ENCODE results near the gene DMD.

DNA sequence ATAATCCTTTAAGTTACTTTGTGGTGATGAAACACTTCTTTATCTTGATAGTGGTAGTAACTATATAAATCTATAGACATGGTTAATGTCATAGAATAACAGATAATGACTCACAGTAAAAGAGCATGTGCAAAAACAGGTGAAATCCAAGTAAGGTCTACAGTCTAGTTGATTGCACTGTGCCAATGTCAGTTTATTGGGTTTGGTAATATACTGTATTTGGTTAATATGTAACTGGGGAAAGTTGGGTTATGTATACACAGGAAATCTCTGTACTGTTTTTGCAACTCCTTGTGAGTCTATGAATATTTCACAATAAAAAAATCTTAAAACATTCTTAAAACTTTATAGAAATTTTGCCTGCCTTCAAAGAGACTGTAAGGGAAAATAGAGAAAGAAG is 1071.9 kb downstream of the DMD start:
- TF ChIP-seq POLR2AphosphoS5 (IDR thresholded peaks at IDR 0.05; ENCODE audit: low read depth, low read length) = no peak
- no peak for TF ChIP-seq POLR2A (IDR thresholded peaks at IDR 0.05; ENCODE audit: low read depth, low read length)
- TF ChIP-seq TAF1 (IDR thresholded peaks at IDR 0.05; ENCODE audit: borderline replicate concordance, low read depth, low read length) = no peak
